ENCODE results near the gene PTPRG.

- no peak for TF ChIP-seq CTCF (IDR thresholded peaks at IDR 0.05)
- TF ChIP-seq EP300 (IDR thresholded peaks at IDR 0.05), result no peak
Observed at GRCh38 chr3:62173939-62174515, 612.7 kb downstream of the PTPRG start.

All from suprapubic skin (tissue), 3 donors.